Suprapubic skin (tissue), 3 donors: Measurements from ENCODE around the gene VASH2.

ENCODE experiments used
- EP300 ChIP-seq: sonication (generic); formaldehyde crosslinking; IDR thresholded peaks from one replicate; pipeline ENCODE4 v1.6.1; 2017; ENCODE audit warnings: antibody characterized with exemption
- POLR2A ChIP-seq, 2 donors: fragments of 450-650 bp; IDR thresholded peaks; one replicate each; pipeline ENCODE4 v1.6.1; 2017; ENCODE audit warnings: antibody characterized with exemption in 2 of 2, mild to moderate bottlenecking in 2 of 2, moderate library complexity in 2 of 2
- TF ChIP-seq, protein P1 (sequence below), 2 donors: fragments of 200-600 bp in 1 of 2; fragments of 450-650 bp in 1 of 2; sonication (generic) in 1 of 2; IDR thresholded peaks; one replicate each; pipeline ENCODE4 v1.5.1; 2016 to 2019; ENCODE audit warnings: antibody characterized with exemption in 2 of 2, mild to moderate bottlenecking in 1 of 2, moderate library complexity in 1 of 2

- TF ChIP-seq, protein P1, sequence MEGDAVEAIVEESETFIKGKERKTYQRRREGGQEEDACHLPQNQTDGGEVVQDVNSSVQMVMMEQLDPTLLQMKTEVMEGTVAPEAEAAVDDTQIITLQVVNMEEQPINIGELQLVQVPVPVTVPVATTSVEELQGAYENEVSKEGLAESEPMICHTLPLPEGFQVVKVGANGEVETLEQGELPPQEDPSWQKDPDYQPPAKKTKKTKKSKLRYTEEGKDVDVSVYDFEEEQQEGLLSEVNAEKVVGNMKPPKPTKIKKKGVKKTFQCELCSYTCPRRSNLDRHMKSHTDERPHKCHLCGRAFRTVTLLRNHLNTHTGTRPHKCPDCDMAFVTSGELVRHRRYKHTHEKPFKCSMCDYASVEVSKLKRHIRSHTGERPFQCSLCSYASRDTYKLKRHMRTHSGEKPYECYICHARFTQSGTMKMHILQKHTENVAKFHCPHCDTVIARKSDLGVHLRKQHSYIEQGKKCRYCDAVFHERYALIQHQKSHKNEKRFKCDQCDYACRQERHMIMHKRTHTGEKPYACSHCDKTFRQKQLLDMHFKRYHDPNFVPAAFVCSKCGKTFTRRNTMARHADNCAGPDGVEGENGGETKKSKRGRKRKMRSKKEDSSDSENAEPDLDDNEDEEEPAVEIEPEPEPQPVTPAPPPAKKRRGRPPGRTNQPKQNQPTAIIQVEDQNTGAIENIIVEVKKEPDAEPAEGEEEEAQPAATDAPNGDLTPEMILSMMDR (IDR thresholded peaks at IDR 0.05), result no peak
- no peak for TF ChIP-seq POLR2A (IDR thresholded peaks at IDR 0.05)
- no peak for TF ChIP-seq EP300
These were observed 33.2 kb upstream of the VASH2 start for GRCh38 chr1:212917134-212917485.
